GM12864 (cell line): Measurements from ENCODE around the gene SORCS1.

Source experiments
- DNase-seq: peaks from one replicate; pipeline ENCODE4 v3.0.0-alpha.2; 2011; ENCODE audit warnings: low read depth
- H3K4me3 ChIP-seq: 2 replicates; pipeline ENCODE4 v1.5.1; 2011; ENCODE audit warnings: mild to moderate bottlenecking, low read depth, low read length, control low read depth
- CTCF ChIP-seq: IDR thresholded peaks from 2 replicates; pipeline ENCODE4 v1.5.1; 2011; ENCODE audit warnings: low read depth, mild to moderate bottlenecking, moderate library complexity, low read length, control low read depth, inconsistent platforms; ENCODE audit errors: missing control alignments

Gene SORCS1

DNA sequence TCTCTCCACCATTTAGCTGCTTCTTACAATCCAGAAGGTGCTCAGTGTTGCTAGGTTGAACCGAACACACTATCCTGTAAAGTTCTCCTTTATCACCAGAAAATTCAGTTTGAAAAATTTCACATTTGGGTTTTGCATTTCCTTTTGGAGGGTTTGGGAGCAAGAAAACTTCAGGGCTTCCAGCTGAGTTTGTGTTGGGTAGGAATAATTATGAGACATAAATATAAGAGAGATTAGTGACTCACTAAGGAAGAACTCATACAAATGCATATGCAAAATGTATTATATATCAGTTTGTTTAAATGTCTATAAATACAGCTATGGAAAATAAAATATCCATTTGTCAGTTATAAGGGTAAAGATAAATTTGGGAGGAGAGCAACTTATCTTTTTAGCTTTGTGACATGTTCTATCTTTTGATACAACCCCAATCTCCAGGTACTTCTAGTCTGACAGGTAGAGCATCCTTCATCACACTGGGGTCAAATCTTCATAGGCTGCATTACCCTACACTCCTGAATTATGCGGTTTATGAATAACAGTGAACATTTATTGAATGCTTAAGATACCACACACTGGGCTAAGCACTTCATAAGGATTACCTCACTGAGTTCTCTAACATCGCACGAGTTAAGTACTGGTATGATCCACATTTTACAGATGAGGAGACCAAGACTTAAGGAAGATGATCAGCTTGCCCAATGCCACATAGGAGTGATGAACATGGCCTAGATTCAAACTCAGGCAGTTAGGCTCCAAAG lies 304.4 kb downstream of the SORCS1 start:
- H3K4me3 ChIP-seq, result no peak overlapping the region
- TF ChIP-seq CTCF, result no peak
- no peak for DNase-seq

- no peak for DNase-seq
- no peak for TF ChIP-seq CTCF
- H3K4me3 ChIP-seq, result no peak overlapping the region
Measured at GRCh38 chr10:106857728-106858127, 306.8 kb downstream of the SORCS1 start.

DNA sequence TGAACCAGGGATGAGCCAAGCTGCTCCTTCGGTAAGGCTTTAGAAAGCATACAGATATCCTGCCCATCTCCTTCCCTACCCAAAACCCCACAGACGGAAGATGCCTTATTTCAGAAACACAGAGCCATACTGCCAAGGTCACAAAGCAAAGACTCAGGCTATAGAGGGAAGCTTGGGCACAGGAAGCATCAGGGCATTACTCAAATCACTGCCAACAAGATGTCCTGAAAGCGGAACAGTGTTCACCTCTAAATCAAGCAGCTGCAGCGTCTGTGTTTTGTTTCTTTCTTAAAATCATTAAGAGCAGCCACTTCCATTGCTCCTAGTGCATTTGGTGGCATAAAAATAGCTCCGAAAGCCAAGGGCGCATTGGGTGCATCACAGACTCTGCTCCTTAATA lies 307.3 kb downstream of the SORCS1 start:
- DNase-seq, result no peak
- no peak for TF ChIP-seq CTCF
- H3K4me3 ChIP-seq, result no peak overlapping the region

- peak; percentile 30 for DNase-seq
- TF ChIP-seq CTCF, result no peak
- H3K4me3 ChIP-seq, result no peak overlapping the region
Measured at GRCh38 chr10:106836933-106837663, 327.4 kb downstream of the SORCS1 start.

DNA sequence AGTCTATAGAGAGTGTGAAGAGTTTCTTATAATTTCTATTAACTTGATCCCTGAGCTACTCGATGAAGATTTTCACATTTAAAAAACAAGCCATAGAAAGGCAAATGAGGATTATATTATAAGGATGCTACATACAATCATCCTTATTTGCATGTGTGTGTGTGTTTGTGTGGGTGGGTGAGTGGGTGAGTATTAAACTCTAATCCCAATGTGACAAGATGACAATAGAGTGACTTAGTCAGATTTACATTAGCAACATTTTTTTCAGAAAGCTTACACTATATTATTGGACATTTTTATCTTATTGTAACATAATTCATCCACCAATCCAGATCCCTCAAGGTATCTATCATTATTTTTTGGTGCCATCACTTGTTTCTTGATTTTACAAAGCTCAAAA lies 331.7 kb downstream of the SORCS1 start:
- H3K4me3 ChIP-seq, result no peak overlapping the region
- no peak for TF ChIP-seq CTCF
- DNase-seq, result no peak

DNA sequence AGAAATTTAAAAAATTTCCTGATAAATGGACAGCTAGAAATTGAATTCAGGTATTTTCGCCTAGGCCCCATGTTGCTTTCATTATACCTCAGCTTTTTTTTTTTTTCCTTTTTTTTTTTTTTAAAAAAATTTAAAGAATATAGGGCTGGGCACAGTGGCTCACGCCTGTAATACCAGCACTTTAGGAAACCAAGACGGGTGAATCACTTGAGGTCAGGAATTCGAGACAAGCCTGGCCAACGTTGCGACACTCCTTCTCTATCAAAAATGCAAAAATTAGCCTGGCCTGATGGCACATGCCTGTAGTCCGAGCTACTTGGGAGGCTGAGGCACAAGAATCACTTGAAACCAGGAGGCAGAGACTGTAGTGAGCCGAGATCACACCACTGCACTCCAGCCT lies 334.0 kb downstream of the SORCS1 start:
- DNase-seq, result no peak
- TF ChIP-seq CTCF, result no peak
- H3K4me3 ChIP-seq, result no peak overlapping the region
